Neural progenitor cell (in vitro differentiated cells): ENCODE results near the gene FAM32A. TPM values are rescaled to one million over a fixed set of nuclear protein-coding genes. Genes with fewer than 3 reads are reported as not detected.

ENCODE experiments used
- DNase-seq: peaks from one replicate; pipeline ENCODE4 v3.0.0-alpha.2; 2016; ENCODE audit warnings: low spot score
- H2AFZ ChIP-seq: fragments of 200-600 bp; sonication (generic); replicated peaks from 2 replicates; pipeline ENCODE4 v1.6.1; 2016; ENCODE audit warnings: antibody characterized with exemption
- H3F3A ChIP-seq: fragments of 200-600 bp; sonication (generic); 2 replicates; pipeline ENCODE4 v1.6.1; 2016; ENCODE audit warnings: antibody characterized with exemption, low read depth
- H3K27ac ChIP-seq: fragments of 200-600 bp; sonication (generic); 2 replicates; pipeline ENCODE4 v1.5.1; 2016; ENCODE audit warnings: mild to moderate bottlenecking
- H3K27me3 ChIP-seq: fragments of 200-600 bp; sonication (generic); 2 replicates; pipeline ENCODE4 v1.6.1; 2016; ENCODE audit warnings: mild to moderate bottlenecking, moderate library complexity
- H3K36me3 ChIP-seq: fragments of 200-600 bp; sonication (generic); 2 replicates; pipeline ENCODE4 v1.5.1; 2016
- H3K4me1 ChIP-seq: fragments of 200-600 bp; sonication (generic); 2 replicates; pipeline ENCODE4 v1.6.1; 2016; ENCODE audit warnings: mixed run types
- H3K4me2 ChIP-seq: fragments of 200-600 bp; sonication (generic); 2 replicates; pipeline ENCODE4 v1.6.1; 2016
- H3K4me3 ChIP-seq: fragments of 200-600 bp; sonication (generic); 2 replicates; pipeline ENCODE4 v1.5.1; 2016
- H3K79me2 ChIP-seq: fragments of 200-600 bp; sonication (generic); 2 replicates; pipeline ENCODE4 v1.6.1; 2016; ENCODE audit warnings: low read depth
- H3K9ac ChIP-seq: fragments of 200-600 bp; sonication (generic); 2 replicates; pipeline ENCODE4 v1.6.1; 2016
- H3K9me3 ChIP-seq: fragments of 200-600 bp; sonication (generic); 2 replicates; pipeline ENCODE4 v1.5.1; 2016; ENCODE audit warnings: low read depth
- H4K20me1 ChIP-seq: fragments of 200-600 bp; sonication (generic); 2 replicates; pipeline ENCODE4 v1.6.1; 2016; ENCODE audit warnings: low read depth
- H3K27ac Mint-ChIP-seq: 3 replicates; pipeline ENCODE4 v1.8.0; 2021; ENCODE audit warnings: mixed read lengths
- H3K27me3 Mint-ChIP-seq: 2 replicates; pipeline ENCODE4 v1.8.0; 2022; ENCODE audit warnings: low read depth, mild to moderate bottlenecking, inconsistent platforms, moderate library complexity, mixed read lengths; ENCODE audit not compliant: insufficient read depth
- H3K36me3 Mint-ChIP-seq: 3 replicates; pipeline ENCODE4 v1.8.0; 2021; ENCODE audit warnings: mixed read lengths
- H3K4me1 Mint-ChIP-seq: 3 replicates; pipeline ENCODE4 v1.8.0; 2021; ENCODE audit warnings: mixed read lengths
- H3K4me3 Mint-ChIP-seq: 3 replicates; pipeline ENCODE4 v1.8.0; 2021; ENCODE audit warnings: mild to moderate bottlenecking, moderate library complexity, mixed read lengths
- H3K9me3 Mint-ChIP-seq: 3 replicates; pipeline ENCODE4 v1.8.0; 2020; ENCODE audit warnings: mixed read lengths
- EZH2 ChIP-seq: fragments of 200-600 bp; sonication (generic); IDR thresholded peaks from 2 replicates; pipeline ENCODE4 v1.6.1; 2017; ENCODE audit warnings: antibody characterized with exemption, mild to moderate bottlenecking, moderate library complexity
- EZH2phosphoT487 ChIP-seq: fragments of 200-600 bp; sonication (generic); IDR thresholded peaks from 2 replicates; pipeline ENCODE4 v1.6.1; 2017; ENCODE audit warnings: antibody characterized with exemption
- total RNA-seq: library from RNA; depleted of rRNA; stranded (reverse); fragments of >200 nt; gene quantifications from 2 replicates; pipeline ENCODE4 v1.2.3, GENCODE V29; 2015; ENCODE audit warnings: low replicate concordance
- TF ChIP-seq, protein P1 (sequence below): fragments of 200-600 bp; sonication (generic); IDR thresholded peaks from 2 replicates; pipeline ENCODE4 v1.5.1; 2017; ENCODE audit warnings: antibody characterized with exemption, mild to moderate bottlenecking

FAM32A gene
- total RNA-seq, 1 donor from 2014 or later: 139 TPM

DNA sequence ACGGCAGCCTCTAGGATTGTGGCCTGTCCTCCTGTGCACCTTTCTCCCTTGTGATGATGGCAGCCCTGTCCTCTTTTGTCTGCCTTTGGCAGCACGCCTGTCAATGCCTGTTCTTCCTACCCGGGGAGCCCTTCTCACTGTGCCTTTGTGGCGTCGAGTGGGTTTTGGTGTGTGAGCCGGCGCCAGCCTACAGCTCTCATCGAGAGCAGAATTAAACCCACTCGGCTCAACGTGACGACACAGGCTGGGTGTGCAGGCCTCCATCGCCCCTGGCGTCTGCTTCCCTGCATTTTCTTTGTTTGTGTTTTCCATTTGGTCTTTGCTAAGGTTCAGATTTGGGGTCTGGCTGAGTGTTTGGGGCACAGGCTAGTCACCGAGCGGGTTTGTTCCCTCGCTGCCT lies 46.9 kb downstream of the FAM32A start:
- H3K4me1 Mint-ChIP-seq: peaks cover 3% of the 10 kb centered on the region
- H4K20me1 ChIP-seq: no peaks in the 10 kb centered on the region
- H2AFZ ChIP-seq: no peak overlapping the region
- H3K27ac ChIP-seq: no peak overlapping the region
- H3K9me3 Mint-ChIP-seq: no peaks in the 10 kb centered on the region
- no peak overlapping the region for H3K4me2 ChIP-seq
- H3K4me3 ChIP-seq: no peak overlapping the region
- peaks cover 32% of the 10 kb centered on the region for H3K36me3 Mint-ChIP-seq
- H3K27me3 ChIP-seq: no peaks in the 10 kb centered on the region
- no peaks in the 10 kb centered on the region for H3K9me3 ChIP-seq
- H3F3A ChIP-seq: no peaks in the 10 kb centered on the region
- H3K4me3 Mint-ChIP-seq: no peak overlapping the region
- H3K9ac ChIP-seq: no peak overlapping the region
- H3K27me3 Mint-ChIP-seq: peaks cover 8% of the 10 kb centered on the region
- H3K79me2 ChIP-seq: no peaks in the 10 kb centered on the region
- no peak overlapping the region for H3K27ac Mint-ChIP-seq
- no peaks in the 10 kb centered on the region for H3K36me3 ChIP-seq
- H3K4me1 ChIP-seq: no peaks in the 10 kb centered on the region
- DNase-seq: no peak
- TF ChIP-seq EZH2phosphoT487 (no peak), EZH2 (no peak)
- TF ChIP-seq, protein P1, sequence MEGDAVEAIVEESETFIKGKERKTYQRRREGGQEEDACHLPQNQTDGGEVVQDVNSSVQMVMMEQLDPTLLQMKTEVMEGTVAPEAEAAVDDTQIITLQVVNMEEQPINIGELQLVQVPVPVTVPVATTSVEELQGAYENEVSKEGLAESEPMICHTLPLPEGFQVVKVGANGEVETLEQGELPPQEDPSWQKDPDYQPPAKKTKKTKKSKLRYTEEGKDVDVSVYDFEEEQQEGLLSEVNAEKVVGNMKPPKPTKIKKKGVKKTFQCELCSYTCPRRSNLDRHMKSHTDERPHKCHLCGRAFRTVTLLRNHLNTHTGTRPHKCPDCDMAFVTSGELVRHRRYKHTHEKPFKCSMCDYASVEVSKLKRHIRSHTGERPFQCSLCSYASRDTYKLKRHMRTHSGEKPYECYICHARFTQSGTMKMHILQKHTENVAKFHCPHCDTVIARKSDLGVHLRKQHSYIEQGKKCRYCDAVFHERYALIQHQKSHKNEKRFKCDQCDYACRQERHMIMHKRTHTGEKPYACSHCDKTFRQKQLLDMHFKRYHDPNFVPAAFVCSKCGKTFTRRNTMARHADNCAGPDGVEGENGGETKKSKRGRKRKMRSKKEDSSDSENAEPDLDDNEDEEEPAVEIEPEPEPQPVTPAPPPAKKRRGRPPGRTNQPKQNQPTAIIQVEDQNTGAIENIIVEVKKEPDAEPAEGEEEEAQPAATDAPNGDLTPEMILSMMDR: no peak

DNA sequence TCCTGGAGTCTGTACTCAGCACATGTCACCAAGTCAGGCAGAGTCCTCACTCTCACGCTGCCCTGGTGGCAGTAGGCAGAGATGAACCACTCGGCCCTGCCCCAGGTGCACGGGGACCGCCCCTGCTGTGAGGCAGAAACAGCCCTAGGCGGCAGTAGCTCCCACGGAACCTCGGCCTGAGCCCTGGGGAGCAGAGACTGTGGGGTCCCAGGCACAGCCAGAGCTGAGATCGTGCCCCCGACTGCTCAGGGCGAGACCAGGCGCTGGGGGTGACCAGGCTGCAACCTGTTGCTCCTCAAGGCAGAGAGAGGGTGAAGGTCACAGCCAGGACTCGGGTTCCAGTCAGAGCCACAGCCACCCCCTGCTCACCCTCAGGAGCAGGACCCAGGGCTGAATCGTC lies 47.4 kb downstream of the FAM32A start:
- peaks cover 3% of the 10 kb centered on the region for H3K4me1 Mint-ChIP-seq
- Histone ChIP-seq H4K20me1 (no peaks in the 10 kb centered on the region), H3K4me1 (no peaks in the 10 kb centered on the region), H3K27ac (no peak overlapping the region), H3F3A (no peaks in the 10 kb centered on the region), H3K27me3 (no peaks in the 10 kb centered on the region), H2AFZ (no peak overlapping the region), H3K36me3 (no peaks in the 10 kb centered on the region), H3K9me3 (no peaks in the 10 kb centered on the region), H3K4me3 (no peak overlapping the region), H3K9ac (no peak overlapping the region), H3K4me2 (no peak overlapping the region), H3K79me2 (no peaks in the 10 kb centered on the region)
- H3K27me3 Mint-ChIP-seq: peaks cover 8% of the 10 kb centered on the region
- H3K9me3 Mint-ChIP-seq: no peaks in the 10 kb centered on the region
- peaks cover 32% of the 10 kb centered on the region for H3K36me3 Mint-ChIP-seq
- H3K27ac Mint-ChIP-seq: no peak overlapping the region
- no peak overlapping the region for H3K4me3 Mint-ChIP-seq
- DNase-seq: no peak
- TF ChIP-seq EZH2 (no peak), EZH2phosphoT487 (no peak)
- TF ChIP-seq, protein P1: no peak

DNA sequence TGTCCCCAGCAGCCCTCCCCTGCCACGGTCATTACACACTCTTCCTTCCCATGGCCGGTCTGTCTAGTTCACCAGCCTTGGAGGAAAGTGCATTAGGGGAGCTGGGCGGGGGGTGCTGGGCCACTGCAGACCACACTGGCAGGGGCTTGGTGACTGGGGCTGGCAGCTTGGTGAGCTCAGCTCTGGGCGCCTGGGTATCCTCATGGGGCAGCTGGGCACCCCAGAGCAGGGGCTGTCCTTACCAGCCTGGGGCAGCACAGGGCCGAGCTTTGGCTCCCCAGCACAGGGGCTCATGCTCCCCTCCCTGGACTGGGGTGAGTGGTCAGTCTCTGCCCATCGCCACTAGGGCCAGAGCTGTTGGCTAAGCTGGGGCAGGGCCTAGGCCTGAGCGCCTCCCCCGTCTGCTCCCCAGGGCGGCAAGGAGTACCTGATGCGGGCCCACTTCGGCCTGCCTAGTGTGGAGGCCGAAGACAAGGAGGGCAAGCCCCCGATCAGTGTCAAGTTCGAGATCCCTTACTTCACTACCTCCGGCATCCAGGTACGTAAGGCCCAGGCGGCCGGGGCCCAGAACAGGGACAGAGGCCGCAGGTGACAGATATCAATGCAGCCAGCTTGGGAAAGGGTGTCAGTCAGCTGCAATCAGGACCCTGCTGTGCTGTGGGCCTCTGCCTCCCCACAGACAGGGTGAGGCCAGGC lies 48.0 kb downstream of the FAM32A start:
- Mint-ChIP-seq H3K4me1 (peaks cover 3% of the 10 kb centered on the region), H3K4me3 (no peak overlapping the region), H3K36me3 (peaks cover 32% of the 10 kb centered on the region), H3K9me3 (no peaks in the 10 kb centered on the region), H3K27me3 (peaks cover 8% of the 10 kb centered on the region), H3K27ac (no peak overlapping the region)
- no peaks in the 10 kb centered on the region for H4K20me1 ChIP-seq
- no peaks in the 10 kb centered on the region for H3K27me3 ChIP-seq
- H2AFZ ChIP-seq: no peak overlapping the region
- no peak overlapping the region for H3K27ac ChIP-seq
- H3F3A ChIP-seq: no peaks in the 10 kb centered on the region
- H3K4me2 ChIP-seq: no peak overlapping the region
- H3K4me3 ChIP-seq: no peak overlapping the region
- DNase-seq: no peak
- no peaks in the 10 kb centered on the region for H3K36me3 ChIP-seq
- no peaks in the 10 kb centered on the region for H3K79me2 ChIP-seq
- no peak overlapping the region for H3K9ac ChIP-seq
- no peaks in the 10 kb centered on the region for H3K4me1 ChIP-seq
- TF ChIP-seq EZH2 (no peak), EZH2phosphoT487 (no peak)
- TF ChIP-seq, protein P1: no peak
- no peaks in the 10 kb centered on the region for H3K9me3 ChIP-seq
